PC-3 (cell line): Measurements from ENCODE around the gene THAP4. TPM values are rescaled to one million over a fixed set of nuclear protein-coding genes. Genes with fewer than 3 reads are reported as not detected.

Experiments
- ATAC-seq: fragments of 200-7000 bp; cut with Tn5 transposase; 2 replicates; pipeline ENCODE4 v1.9.1; 2020; ENCODE audit warnings: mild to moderate bottlenecking, moderate library complexity
- BruUV-seq: library from RNA; stranded (reverse); fragments of 400-500 nt; replicated peaks from 2 replicates; lab custom pipeline; 2021; lab: Mats Ljungman, UMichigan
- CTCF ChIA-PET: fragments of 300-600 bp; sonication (Branson Sonifier 250); formaldehyde crosslinking; loops from one replicate; lab custom pipeline; 2022; ENCODE audit warnings: antibody characterized with exemption; lab: Charles Lee
- POLR2A ChIA-PET: fragments of 300-600 bp; sonication (Branson Sonifier 250); formaldehyde crosslinking; loops from one replicate; lab custom pipeline; 2022; ENCODE audit warnings: antibody characterized with exemption; ENCODE audit not compliant: unreplicated experiment; lab: Charles Lee
- DNase-seq: peaks from one replicate; pipeline ENCODE4 v3.0.0-alpha.2; 2015
- H2AFZ ChIP-seq: fragments of 300-600 bp; sonication (generic); 2 replicates; pipeline ENCODE4 v1.6.0; 2016; ENCODE audit warnings: antibody characterized with exemption, low read length
- H3F3A ChIP-seq: fragments of 300-600 bp; sonication (generic); one replicate; pipeline ENCODE4 v1.6.0; 2017; ENCODE audit warnings: antibody characterized with exemption, low read length, control low read depth, mild to moderate bottlenecking; ENCODE audit not compliant: unreplicated experiment
- H3K27ac ChIP-seq: fragments of 300-600 bp; sonication (generic); 2 replicates; pipeline ENCODE4 v1.5.1; 2016; ENCODE audit warnings: mild to moderate bottlenecking, low read length
- H3K27me3 ChIP-seq: fragments of 300-600 bp; sonication (generic); 2 replicates; pipeline ENCODE4 v1.6.1; 2016; ENCODE audit warnings: low read length, mixed read lengths
- H3K36me3 ChIP-seq: fragments of 300-600 bp; sonication (generic); 2 replicates; pipeline ENCODE4 v1.6.1; 2016; ENCODE audit warnings: low read depth, mixed run types, low read length, mixed read lengths
- H3K4me1 ChIP-seq: fragments of 300-600 bp; sonication (generic); 2 replicates; pipeline ENCODE4 v1.5.1; 2016; ENCODE audit warnings: low read length; ENCODE audit not compliant: insufficient read depth
- H3K4me2 ChIP-seq: fragments of 300-600 bp; sonication (generic); 2 replicates; pipeline ENCODE4 v1.6.0; 2016; ENCODE audit warnings: low read length
- H3K4me3 ChIP-seq: fragments of 300-600 bp; sonication (generic); 2 replicates; pipeline ENCODE4 v1.5.1; 2016; ENCODE audit warnings: mild to moderate bottlenecking, low read length, mixed read lengths
- H3K79me2 ChIP-seq: fragments of 300-600 bp; sonication (generic); 2 replicates; pipeline ENCODE4 v1.6.1; 2017; ENCODE audit warnings: low read length, mixed read lengths
- H3K9ac ChIP-seq: fragments of 300-600 bp; sonication (generic); 2 replicates; pipeline ENCODE4 v1.6.0; 2016; ENCODE audit warnings: mild to moderate bottlenecking, low read length
- H3K9me2 ChIP-seq: fragments of 300-600 bp; sonication (generic); replicated peaks from 2 replicates; pipeline ENCODE4 v1.6.1; 2016; ENCODE audit warnings: mixed run types, low read length, mixed read lengths
- H3K9me3 ChIP-seq: fragments of 300-600 bp; sonication (generic); 2 replicates; pipeline ENCODE4 v1.6.1; 2016; ENCODE audit warnings: low read length, mixed read lengths
- H4K20me1 ChIP-seq: fragments of 300-600 bp; sonication (generic); 2 replicates; pipeline ENCODE4 v1.6.1; 2016; ENCODE audit warnings: low read length, mixed read lengths
- CTCF ChIP-seq: fragments of 300-600 bp; sonication (generic); conservative IDR thresholded peaks from 2 replicates; pipeline ENCODE4 v1.5.1; 2017; ENCODE audit warnings: antibody characterized with exemption, low read depth, mild to moderate bottlenecking, low read length
- EZH2 ChIP-seq: fragments of 300-600 bp; sonication (generic); IDR thresholded peaks from one replicate; pipeline ENCODE4 v1.6.1; 2017; ENCODE audit warnings: antibody characterized with exemption, mild to moderate bottlenecking, low read length; ENCODE audit not compliant: unreplicated experiment
- EZH2phosphoT487 ChIP-seq: fragments of 300-600 bp; sonication (generic); IDR thresholded peaks from 2 replicates; pipeline ENCODE4 v1.6.1; 2018; ENCODE audit warnings: mild to moderate bottlenecking, antibody characterized with exemption, low read length, borderline replicate concordance
- intact Hi-C: fragments of 100-400 bp; cut with micrococcal nuclease; formaldehyde crosslinking; loops from 2 replicates; pipeline ENCODE4 v1.9.0; 2023
- total RNA-seq: library from RNA; depleted of rRNA; stranded (reverse); fragments of >200 nt; gene quantifications from 2 replicates; pipeline ENCODE4 v1.2.3, GENCODE V29; 2014

THAP4 gene
- total RNA-seq, 1 experiment from 2014 or later, result 75.1 TPM

- Histone ChIP-seq H3F3A (no peaks in the 10 kb centered on the region), H3K9me2 (no peaks in the 10 kb centered on the region), H3K4me1 (no peaks in the 10 kb centered on the region), H3K9ac (no peak overlapping the region), H2AFZ (no peak overlapping the region), H3K79me2 (no peaks in the 10 kb centered on the region), H3K27ac (no peak overlapping the region), H3K4me3 (no peak overlapping the region), H3K4me2 (no peak overlapping the region), H3K27me3 (no peaks in the 10 kb centered on the region), H3K9me3 (no peaks in the 10 kb centered on the region), H3K36me3 (peaks cover 4% of the 10 kb centered on the region; the same call in 1 of the 2 replicates), H4K20me1 (no peaks in the 10 kb centered on the region)
- POLR2A ChIA-PET, result no interaction called here
- no TSS peak for BruUV-seq
- CTCF ChIA-PET, result no interaction called here
- TF ChIP-seq EZH2phosphoT487, result no peak
- TF ChIP-seq CTCF, result no peak
- TF ChIP-seq EZH2, result no peak
- no peak for ATAC-seq
- no peak for DNase-seq
- intact Hi-C loops, result no loop called here
These were observed 35.6 kb upstream of the THAP4 start for GRCh38 chr2:241672243-241673188.

GRCh38 chr2:241671457-241672240 is 34.7 kb upstream of the THAP4 start:
- Histone ChIP-seq H3K9ac (no peak overlapping the region), H3K9me3 (no peaks in the 10 kb centered on the region), H3K4me2 (no peak overlapping the region), H3K9me2 (no peaks in the 10 kb centered on the region), H3K27ac (no peak overlapping the region), H3K4me1 (no peaks in the 10 kb centered on the region), H3K27me3 (no peaks in the 10 kb centered on the region), H3K36me3 (peaks cover 7% of the 10 kb centered on the region; the same call in 1 of the 2 replicates), H3K4me3 (no peak overlapping the region), H2AFZ (no peak overlapping the region), H3F3A (no peaks in the 10 kb centered on the region), H3K79me2 (no peaks in the 10 kb centered on the region), H4K20me1 (no peaks in the 10 kb centered on the region)
- intact Hi-C loops, result no loop called here
- CTCF ChIA-PET, result no interaction called here
- TF ChIP-seq EZH2 (no peak), CTCF (no peak), EZH2phosphoT487 (no peak)
- BruUV-seq, result no TSS peak
- ATAC-seq (no peak), DNase-seq (no peak)
- POLR2A ChIA-PET, result no interaction called here
